ENCODE results near the gene ARL4D. TPM values are rescaled to one million over a fixed set of nuclear protein-coding genes. Genes with fewer than 3 reads are reported as not detected.
A peak's percentile ranks its signal among the peaks of the same experiment; 100 is the strongest.

Gene ARL4D
- total RNA-seq, 1 experiment from 2014 or later: 8.8 TPM

DNA sequence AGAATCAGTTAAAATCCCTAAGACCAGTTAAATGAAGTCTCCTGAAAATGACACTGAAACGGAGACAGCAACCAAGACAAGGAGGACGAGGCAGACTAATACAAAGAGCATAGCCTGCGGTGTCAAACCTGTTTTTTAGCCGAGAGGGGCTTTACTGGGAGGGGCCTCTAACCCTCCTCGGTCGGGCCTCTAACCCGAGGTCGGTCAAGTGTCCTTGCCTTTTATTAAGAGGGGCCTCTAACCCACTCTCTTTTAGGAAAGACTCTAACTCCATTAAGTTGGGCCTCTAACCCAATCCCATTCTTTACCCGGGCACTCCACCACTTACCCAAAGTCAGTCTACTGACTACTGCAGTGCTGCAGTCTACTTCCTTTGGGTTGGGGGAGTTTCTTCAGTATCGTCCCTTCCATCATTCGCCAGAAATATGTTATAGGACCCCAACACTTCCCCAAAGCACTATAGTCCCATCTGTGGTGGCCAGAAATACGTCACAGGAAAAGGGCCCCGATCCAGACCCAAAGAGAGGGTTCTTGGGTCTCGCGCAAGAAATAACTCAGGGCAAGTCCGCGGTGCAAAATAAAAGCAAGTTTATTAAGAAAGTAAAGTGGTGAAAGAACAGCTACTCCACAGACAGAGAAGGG, 39.2 kb upstream of the ARL4D start:
- H3K36me3 ChIP-seq (ENCODE audit: low read depth): no peaks in the 10 kb centered on the region
- intact Hi-C loops (cut with micrococcal nuclease; ENCODE audit: unreplicated experiment): loop anchor here (5.0 kb wide), 1 partner anchor 337 kb away; the partner anchor contains the start of gene VAT1
- CTCF ChIA-PET: no interaction called here
- POLR2A ChIA-PET (ENCODE audit: unreplicated experiment): interaction anchor here (2.2 kb wide), 1 partner anchor 44 kb away, joined by 16 read pairs; no protein-coding TSS in a partner anchor
- H3K27me3 ChIP-seq (ENCODE audit: insufficient read depth, low read depth): no peaks in the 10 kb centered on the region
- BruUV-seq (replicated peaks): no TSS peak
- H3K27ac ChIP-seq: peak overlapping the region; percentile 92
- peak overlapping the region; percentile 90 for H3K4me2 ChIP-seq
- H3K9me3 ChIP-seq (ENCODE audit: insufficient read depth, low read depth): no peaks in the 10 kb centered on the region
- DNase-seq: no peak
- H2AFZ ChIP-seq: peak overlapping the region; percentile 52
- no peaks in the 10 kb centered on the region for H4K20me1 ChIP-seq (ENCODE audit: insufficient read depth)
- TF ChIP-seq EZH2 (IDR thresholded peaks at IDR 0.05; ENCODE audit: low read depth): no peak
- TF ChIP-seq, protein P1, sequence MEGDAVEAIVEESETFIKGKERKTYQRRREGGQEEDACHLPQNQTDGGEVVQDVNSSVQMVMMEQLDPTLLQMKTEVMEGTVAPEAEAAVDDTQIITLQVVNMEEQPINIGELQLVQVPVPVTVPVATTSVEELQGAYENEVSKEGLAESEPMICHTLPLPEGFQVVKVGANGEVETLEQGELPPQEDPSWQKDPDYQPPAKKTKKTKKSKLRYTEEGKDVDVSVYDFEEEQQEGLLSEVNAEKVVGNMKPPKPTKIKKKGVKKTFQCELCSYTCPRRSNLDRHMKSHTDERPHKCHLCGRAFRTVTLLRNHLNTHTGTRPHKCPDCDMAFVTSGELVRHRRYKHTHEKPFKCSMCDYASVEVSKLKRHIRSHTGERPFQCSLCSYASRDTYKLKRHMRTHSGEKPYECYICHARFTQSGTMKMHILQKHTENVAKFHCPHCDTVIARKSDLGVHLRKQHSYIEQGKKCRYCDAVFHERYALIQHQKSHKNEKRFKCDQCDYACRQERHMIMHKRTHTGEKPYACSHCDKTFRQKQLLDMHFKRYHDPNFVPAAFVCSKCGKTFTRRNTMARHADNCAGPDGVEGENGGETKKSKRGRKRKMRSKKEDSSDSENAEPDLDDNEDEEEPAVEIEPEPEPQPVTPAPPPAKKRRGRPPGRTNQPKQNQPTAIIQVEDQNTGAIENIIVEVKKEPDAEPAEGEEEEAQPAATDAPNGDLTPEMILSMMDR (conservative IDR thresholded peaks at IDR 0.05): no peak
- H3K4me3 ChIP-seq: peak overlapping the region; percentile 64
- H3F3A ChIP-seq (ENCODE audit: insufficient read depth, low read depth): peaks cover 67% of the 10 kb centered on the region
- H3K79me2 ChIP-seq (ENCODE audit: low read depth): peaks cover 39% of the 10 kb centered on the region
- H3K9me2 ChIP-seq (ENCODE audit: insufficient read depth): no peaks in the 10 kb centered on the region
- peaks cover 45% of the 10 kb centered on the region for H3K4me1 ChIP-seq (replicated peaks; ENCODE audit: insufficient read depth)

DNA sequence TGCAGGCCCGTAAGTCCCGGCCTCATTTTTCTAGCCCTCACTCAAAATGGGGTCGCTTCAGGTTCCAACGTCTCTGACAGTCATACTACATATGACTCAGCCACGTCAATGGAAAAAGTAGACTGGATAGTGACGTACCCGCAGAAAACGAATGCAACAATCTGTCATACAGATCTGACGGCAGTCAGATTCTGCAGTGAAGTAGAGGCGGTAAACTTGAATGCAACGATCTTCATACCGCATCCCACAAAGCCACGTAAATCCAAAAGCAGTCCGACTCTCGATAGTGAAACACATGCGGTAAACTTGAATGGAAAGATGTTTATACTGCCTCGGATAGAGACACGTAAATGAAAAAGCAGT, 38.4 kb upstream of the ARL4D start:
- intact Hi-C loops (cut with micrococcal nuclease; ENCODE audit: unreplicated experiment): loop anchor here (5.0 kb wide), 1 partner anchor 338 kb away; the partner anchor contains the start of gene VAT1
- peak overlapping the region; percentile 90 for H3K4me2 ChIP-seq
- ChIA-PET CTCF (interaction anchor here (1.6 kb wide), 1 partner anchor 124 kb away, joined by 5 read pairs; the partner anchor contains the start of gene DHX8), POLR2A (ENCODE audit: unreplicated experiment) (interaction anchor here (0.5 to 2.2 kb wide), 29 partner anchors 9 to 1567 kb away, joined by 3 to 39 read pairs (median 5); partner anchors contain the start of genes DHX8 and RPL27)
- H3K27me3 ChIP-seq (ENCODE audit: insufficient read depth, low read depth): no peaks in the 10 kb centered on the region
- peak overlapping the region; percentile 64 for H3K4me3 ChIP-seq
- no peak for DNase-seq
- TF ChIP-seq EZH2 (IDR thresholded peaks at IDR 0.05; ENCODE audit: low read depth): no peak
- TF ChIP-seq, protein P1 (conservative IDR thresholded peaks at IDR 0.05): no peak
- peaks cover 48% of the 10 kb centered on the region for H3K4me1 ChIP-seq (replicated peaks; ENCODE audit: insufficient read depth)
- H3K79me2 ChIP-seq (ENCODE audit: low read depth): peaks cover 42% of the 10 kb centered on the region
- no peaks in the 10 kb centered on the region for H3K9me2 ChIP-seq (ENCODE audit: insufficient read depth)
- no peaks in the 10 kb centered on the region for H3K9me3 ChIP-seq (ENCODE audit: insufficient read depth, low read depth)
- peak overlapping the region; percentile 92 for H3K27ac ChIP-seq
- peak overlapping the region; percentile 52; the same call in 1 of the 2 replicates for H2AFZ ChIP-seq
- H3F3A ChIP-seq (ENCODE audit: insufficient read depth, low read depth): peaks cover 74% of the 10 kb centered on the region
- BruUV-seq (replicated peaks): no TSS peak
- no peaks in the 10 kb centered on the region for H4K20me1 ChIP-seq (ENCODE audit: insufficient read depth)
- no peaks in the 10 kb centered on the region for H3K36me3 ChIP-seq (ENCODE audit: low read depth)

DNA sequence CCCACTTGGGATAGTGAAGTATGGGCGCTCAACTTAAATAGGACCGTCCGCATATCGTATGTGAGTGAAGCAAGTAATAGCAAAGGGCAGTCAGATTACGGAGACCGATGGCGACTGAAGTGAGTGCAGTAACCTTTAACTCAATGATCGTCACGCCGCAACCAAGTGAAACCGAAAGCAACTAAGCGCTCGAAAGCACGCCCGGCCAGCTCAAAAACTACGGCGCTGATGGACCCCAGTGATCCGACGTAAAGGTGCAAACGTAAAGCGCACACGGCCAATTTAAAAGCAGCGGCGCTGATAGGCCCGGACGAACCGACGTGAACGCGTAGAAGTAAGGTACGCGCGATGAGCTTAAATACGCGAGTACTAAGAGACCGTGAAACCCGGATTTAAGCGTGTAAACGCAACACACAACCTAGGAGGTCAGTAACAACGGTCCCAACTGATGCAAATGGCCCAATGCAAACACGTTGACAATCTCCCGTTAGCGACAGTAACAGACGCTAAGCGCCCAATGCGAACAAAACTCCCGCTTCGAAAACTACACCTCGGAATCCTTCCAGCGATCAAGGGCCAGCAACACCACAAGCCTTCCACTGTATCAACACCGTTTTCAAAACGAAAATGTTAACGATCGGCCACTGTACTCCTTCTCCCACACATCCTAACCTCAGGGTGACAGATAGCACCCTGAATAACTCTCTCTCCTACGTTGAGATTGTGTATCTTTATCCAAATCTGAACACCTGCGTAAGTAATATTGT, 37.9 kb upstream of the ARL4D start:
- H3K27ac ChIP-seq: peak overlapping the region; percentile 92
- peak overlapping the region; percentile 64 for H3K4me3 ChIP-seq
- H4K20me1 ChIP-seq (ENCODE audit: insufficient read depth): no peaks in the 10 kb centered on the region
- no peaks in the 10 kb centered on the region for H3K9me3 ChIP-seq (ENCODE audit: insufficient read depth, low read depth)
- peaks cover 44% of the 10 kb centered on the region for H3K4me1 ChIP-seq (replicated peaks; ENCODE audit: insufficient read depth)
- H3K4me2 ChIP-seq: peak overlapping the region; percentile 96
- peaks cover 40% of the 10 kb centered on the region for H3K79me2 ChIP-seq (ENCODE audit: low read depth)
- POLR2A ChIA-PET (ENCODE audit: unreplicated experiment): interaction anchor here (0.5 to 2.2 kb wide), 39 partner anchors 8 to 1673 kb away, joined by 3 to 39 read pairs (median 5); partner anchors contain the start of genes DHX8, EIF1 and RPL27
- H3K9me2 ChIP-seq (ENCODE audit: insufficient read depth): no peaks in the 10 kb centered on the region
- CTCF ChIA-PET: interaction anchor here (0.6 to 1.6 kb wide), 2 partner anchors 40 to 123 kb away, joined by 3 to 5 read pairs; partner anchors contain the start of gene DHX8
- DNase-seq: peak; percentile 88 to 99
- H3K36me3 ChIP-seq (ENCODE audit: low read depth): no peaks in the 10 kb centered on the region
- TF ChIP-seq, protein P1 (conservative IDR thresholded peaks at IDR 0.05): no peak
- no peak for TF ChIP-seq EZH2 (IDR thresholded peaks at IDR 0.05; ENCODE audit: low read depth)
- H2AFZ ChIP-seq: peak overlapping the region; percentile 71
- TSS peak; percentile 92 for BruUV-seq (replicated peaks)
- peaks cover 71% of the 10 kb centered on the region for H3F3A ChIP-seq (ENCODE audit: insufficient read depth, low read depth)
- intact Hi-C loops (cut with micrococcal nuclease; ENCODE audit: unreplicated experiment): loop anchor here (1.0 to 5.0 kb wide), 2 partner anchors 28 to 339 kb away; partner anchors contain the start of gene VAT1
- H3K27me3 ChIP-seq (ENCODE audit: insufficient read depth, low read depth): no peaks in the 10 kb centered on the region
